ENCODE measurements around the gene RIN3.

Gene RIN3

GRCh38 chr14:92513204-92513965 lies at the start of gene RIN3:
Gene RIN3 (plus strand): TSS chr14:92513781. CDS start chr14:92513933, 152 bp downstream.
- DNase-seq = peak; percentile 23

DNA sequence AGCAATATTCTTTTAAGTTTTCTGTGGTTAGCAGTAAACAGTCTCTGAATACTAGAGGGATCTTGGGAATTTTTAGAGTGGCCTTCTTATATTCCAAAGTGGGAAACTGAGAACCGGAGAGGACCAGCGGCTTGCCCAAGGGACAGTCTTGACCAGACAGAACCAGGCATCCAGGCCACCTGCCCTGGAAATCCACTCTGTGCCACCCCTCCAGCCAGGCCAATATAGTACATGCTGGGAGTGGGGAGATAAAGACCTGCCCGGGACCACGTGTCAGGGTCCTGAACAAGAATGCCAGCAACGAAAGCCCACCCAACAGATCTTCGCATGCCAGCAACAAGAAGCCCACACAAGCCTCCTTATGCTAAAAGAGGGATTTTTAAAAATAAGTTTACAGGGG lies 49.4 kb upstream of the RIN3 start:
- DNase-seq = no peak

GRCh38 chr14:92464716-92465115 lies 48.9 kb upstream of the RIN3 start:
- no peak for DNase-seq

GRCh38 chr14:92465353-92466055 lies 48.1 kb upstream of the RIN3 start:
- DNase-seq = no peak

DNA sequence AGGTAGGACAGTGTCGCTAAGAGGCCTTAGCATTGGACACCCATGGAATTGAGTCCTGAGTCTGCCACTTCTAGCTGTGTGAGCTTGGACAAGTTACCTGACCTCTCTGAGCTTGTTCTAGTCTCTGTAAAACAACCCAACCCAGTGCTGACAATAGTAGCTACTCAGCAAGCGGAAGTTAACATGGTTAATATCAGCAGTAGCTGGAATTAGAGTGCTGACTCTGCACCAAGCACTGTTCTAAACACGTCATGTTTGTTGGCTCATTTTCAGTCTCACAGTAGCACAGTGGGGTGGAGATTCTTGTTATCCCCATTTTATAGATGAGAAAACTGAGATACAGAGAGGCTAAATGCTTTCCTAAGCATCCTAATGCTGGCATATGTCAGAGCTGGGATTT lies 47.5 kb upstream of the RIN3 start:
- DNase-seq = no peak

GRCh38 chr14:92469515-92469914 lies 44.1 kb upstream of the RIN3 start:
- DNase-seq = no peak

DNA sequence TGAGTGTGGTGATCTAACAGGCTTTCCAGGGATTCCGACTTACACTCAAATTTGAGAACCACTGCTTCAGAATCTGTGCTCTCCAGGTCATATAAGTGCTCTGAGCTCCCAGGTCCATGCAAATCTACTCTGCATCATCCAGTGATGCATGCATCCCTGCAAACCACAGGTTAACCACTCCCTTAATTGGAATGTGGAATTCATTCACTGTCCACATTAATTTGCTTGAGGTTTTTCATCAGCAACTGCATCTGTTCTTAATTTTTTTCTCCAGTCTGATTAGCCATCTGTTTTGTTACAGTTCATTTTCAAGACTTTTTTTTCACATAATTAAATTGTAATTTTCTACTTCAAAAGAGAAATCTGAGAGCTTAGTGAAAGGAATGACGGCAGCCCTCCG lies 43.4 kb upstream of the RIN3 start:
- no peak for DNase-seq

GRCh38 chr14:92470811-92471210 lies 42.8 kb upstream of the RIN3 start:
- no peak for DNase-seq

- no peak for DNase-seq
Measured at GRCh38 chr14:92471919-92472318, 41.7 kb upstream of the RIN3 start.

DNA sequence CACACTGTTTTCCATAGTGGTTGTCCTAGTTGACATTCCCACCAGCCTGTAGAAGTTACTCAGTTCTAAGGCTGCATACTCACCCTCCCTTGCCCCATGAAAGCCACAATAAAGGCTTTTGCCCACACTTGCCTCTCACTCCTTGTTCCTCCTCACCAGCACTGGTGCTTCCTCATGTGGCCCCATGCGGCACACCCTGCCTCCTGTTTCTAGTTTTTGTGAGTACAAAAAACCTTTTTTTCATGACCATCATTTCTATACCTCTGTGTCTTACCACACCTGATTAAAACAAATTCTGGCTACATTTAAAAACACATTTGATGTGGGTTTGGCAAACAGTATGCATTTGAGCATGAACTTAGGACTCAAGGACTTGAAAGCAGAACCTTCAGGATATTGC lies 40.7 kb upstream of the RIN3 start:
- no peak for DNase-seq

GRCh38 chr14:92473261-92473968 lies 40.2 kb upstream of the RIN3 start:
- no peak for DNase-seq

DNA sequence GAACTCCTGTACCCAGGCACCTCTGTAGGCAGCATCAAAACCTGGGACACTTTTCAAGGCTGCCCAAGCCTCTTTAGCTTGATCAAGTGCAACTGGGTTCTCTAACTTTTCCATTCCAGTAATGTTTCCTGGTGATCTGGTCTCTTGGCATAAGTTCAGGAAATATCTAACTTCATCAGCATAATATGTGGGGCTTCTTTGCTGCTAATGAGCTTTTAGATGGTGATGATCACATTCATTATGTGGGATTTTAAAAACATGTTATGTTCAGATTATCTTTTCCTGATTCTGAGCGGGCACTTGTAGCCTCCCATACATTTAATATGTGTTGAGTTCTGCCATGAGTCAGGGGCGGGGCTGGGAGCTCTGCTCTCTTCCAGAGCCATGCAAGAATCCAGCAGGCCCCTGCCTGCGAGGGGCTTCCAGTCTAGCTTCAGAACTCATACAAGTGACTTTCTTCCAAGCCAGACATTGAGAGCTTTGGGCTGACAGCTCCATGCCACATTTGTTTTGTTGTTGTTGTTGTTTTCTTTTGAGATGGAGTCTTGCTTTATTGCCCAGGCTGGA lies 39.5 kb upstream of the RIN3 start:
- DNase-seq = no peak

GRCh38 chr14:92475037-92475436 lies 38.5 kb upstream of the RIN3 start:
- no peak for DNase-seq

DNA sequence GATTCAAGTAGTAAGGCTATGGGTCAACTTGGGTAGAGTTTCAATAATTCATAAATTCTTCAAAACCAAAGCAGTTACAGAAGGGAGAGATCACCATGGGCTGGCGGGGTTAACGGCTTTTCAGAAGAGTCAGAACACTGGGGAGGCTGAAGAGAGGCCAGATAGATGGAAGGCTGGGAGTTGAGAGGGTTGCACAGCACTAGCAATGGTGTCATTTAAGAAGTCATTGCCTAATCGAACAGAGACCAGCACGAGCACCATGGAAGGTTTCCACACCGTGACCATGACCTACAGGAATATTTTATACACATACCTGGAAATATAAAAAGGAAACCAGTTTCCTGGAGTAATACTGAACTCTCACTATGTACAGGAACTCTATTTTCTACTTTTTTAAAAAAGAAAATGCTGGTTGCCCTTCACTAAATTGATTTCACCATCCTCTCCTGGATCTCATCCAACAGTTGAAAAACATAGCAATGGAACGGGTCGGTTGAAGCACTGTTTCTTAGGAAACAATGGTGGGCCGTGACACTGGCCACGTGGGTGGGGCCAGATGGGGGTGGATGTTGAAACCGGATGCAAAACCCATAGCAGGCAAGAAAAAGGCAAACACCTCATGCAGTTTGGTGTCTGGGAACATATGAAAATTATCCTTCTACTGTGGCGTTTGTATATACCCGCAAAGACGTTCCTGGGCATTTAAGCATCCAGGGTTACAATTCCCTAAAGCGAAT lies 38.0 kb upstream of the RIN3 start:
- no peak for DNase-seq

- DNase-seq = no peak
Measured at GRCh38 chr14:92480856-92481255, 32.7 kb upstream of the RIN3 start.

DNA sequence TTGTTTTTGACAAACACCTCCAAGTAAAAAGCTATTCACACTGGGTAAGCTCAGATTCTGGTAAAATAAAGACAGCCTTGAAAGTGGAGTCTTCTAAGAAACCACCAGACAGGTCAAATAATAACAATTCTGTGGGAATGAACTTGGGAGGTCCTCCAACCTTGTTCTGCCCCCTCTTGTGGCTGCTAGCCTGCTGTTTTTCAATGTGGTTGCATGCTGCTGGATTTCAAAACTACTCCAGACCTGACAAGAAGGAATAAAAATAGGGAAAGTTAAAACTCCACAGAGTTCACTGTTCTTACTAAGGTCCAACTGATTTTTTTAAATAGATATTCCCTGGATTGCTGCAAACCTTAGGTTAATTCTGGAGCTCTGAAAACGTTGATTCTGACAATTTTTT lies 32.2 kb upstream of the RIN3 start:
- DNase-seq = no peak

DNA sequence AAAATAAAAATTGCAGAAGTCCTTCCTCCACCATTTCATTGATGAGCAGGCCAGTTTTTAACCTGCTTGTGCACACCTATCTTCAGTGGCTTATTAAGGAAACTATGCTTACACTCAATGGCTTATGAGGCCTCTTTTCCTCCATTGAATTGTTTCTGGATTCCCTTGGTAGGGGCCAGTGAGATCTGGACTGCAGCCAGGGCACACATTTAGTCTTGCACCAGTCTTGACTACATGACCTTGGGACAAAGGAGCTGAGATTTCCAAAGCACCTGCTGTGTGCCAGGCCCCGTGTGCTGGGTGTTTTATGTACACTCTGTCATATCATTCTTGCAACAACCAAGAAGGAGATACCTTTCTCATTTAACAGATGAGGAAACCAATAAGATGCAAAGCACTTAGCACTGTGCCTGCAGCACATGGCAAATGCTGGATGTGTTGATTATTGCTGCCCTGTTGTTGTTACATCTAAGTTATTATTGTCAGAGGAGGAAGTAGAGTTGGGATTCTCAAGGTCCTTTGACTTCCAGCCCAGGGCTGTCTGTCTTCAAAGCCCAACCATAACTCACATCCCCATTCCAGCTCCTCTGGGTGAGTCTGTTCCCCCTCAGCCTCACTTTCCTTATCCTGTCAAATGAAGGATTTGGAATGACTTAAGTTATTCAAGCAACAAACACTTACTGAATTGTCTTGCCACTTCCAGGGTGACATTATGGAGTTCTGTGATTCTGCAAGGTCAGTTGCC lies 31.6 kb upstream of the RIN3 start:
- DNase-seq = no peak

DNA sequence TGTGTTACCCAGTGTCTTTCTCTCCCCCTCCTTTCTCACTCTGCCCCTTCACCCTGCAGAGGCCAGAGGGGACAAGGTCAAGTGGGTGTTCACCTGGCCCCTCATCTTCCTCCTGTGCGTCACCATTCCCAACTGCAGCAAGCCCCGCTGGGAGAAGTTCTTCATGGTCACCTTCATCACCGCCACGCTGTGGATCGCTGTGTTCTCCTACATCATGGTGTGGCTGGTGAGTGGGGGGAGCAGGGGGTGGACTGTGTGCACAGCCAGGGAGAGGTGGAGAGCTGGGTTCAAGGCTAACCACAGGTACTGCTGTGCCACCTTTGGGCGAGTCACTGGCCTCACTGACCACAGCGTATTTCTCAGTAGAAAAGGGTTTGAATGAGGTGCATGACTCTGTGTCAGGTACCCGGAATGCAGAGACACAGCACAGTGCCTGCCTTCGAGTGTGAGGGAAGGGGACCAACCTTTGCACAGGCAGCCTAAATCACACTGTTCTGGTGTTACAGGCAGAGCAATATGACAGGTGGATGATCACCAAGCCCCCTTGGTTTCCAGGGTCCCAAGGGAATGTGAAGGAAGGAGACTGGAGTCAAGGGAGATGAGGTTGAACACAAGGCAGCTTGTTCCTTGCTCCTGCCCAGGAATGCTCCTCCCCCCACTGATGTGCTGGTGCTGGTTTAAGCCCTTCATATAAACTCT lies 30.8 kb upstream of the RIN3 start:
- DNase-seq = no peak

GRCh38 chr14:92484132-92484823 lies 29.3 kb upstream of the RIN3 start:
- DNase-seq = no peak

DNA sequence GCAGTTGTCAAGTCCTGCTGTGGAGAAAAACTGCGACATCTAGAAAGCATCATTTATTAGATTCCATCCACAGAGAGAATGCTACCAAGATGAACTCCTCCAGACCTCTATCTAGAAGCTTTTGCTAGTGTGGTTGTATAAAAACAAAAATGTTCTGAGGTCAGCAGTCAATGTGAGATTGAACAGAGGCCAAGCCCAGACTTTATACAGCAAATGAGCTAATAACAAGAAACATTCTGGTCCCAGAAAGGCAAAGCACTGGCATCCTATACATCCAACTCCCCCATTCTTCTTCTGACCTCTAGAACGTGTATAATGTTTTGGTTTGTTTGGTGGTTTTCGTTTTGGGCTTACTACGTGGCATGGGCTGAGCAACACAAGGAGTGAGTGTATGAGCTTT lies 26.7 kb upstream of the RIN3 start:
- no peak for DNase-seq
